ENCODE results near the gene MEF2A. TPM values are rescaled to one million over a fixed set of nuclear protein-coding genes. Genes with fewer than 3 reads are reported as not detected.

Gene MEF2A
- total and polyA plus RNA-seq, 10 of the 15 experiments (the other 5 are each of a cell fraction or from before 2014, with no cell fraction given): 7.2 to 46.7 (median 35.9) TPM

- BruUV-seq (replicated peaks): no TSS peak
- ChIA-PET SMC1A (ENCODE audit: uncharacterized antibody, unreplicated experiment) (interaction anchor here (1.0 to 2.1 kb wide), 4 partner anchors 34 to 480 kb away, joined by 3 to 5 read pairs (median 4); no protein-coding TSS in a partner anchor), POLR2A (no interaction called here), RAD21 (ENCODE audit: unreplicated experiment) (interaction anchor here (6.2 kb wide), 1 partner anchor 479 kb away, joined by 61 read pairs; no protein-coding TSS in a partner anchor), CTCF (interaction anchor here (0.5 to 6.0 kb wide), 5 partner anchors 12 to 480 kb away, joined by 3 to 105 read pairs (median 6); no protein-coding TSS in a partner anchor)
- Histone ChIP-seq H2AFZ (ENCODE audit: control insufficient read depth, low read depth, low read length) (no peak overlapping the region), H3K9ac (ENCODE audit: control insufficient read depth, insufficient read depth, low read length) (no peak overlapping the region), H3K9me3 (replicated peaks; ENCODE audit: control insufficient read depth, insufficient read depth, low read length) (no peaks in the 10 kb centered on the region), H3K79me2 (ENCODE audit: control insufficient read depth, insufficient read depth, low read length) (no peaks in the 10 kb centered on the region), H3K4me3 (no peak overlapping the region), H3K27ac (ENCODE audit: control insufficient read depth, insufficient read depth) (no peak overlapping the region), H3K27me3 (replicated peaks in 1 of 2; ENCODE audit: control insufficient read depth in 2 of 2, insufficient read depth in 2 of 2, low read length in 1 of 2) (no peaks in the 10 kb centered on the region), H4K20me1 (ENCODE audit: control insufficient read depth, insufficient read depth) (no peaks in the 10 kb centered on the region), H3K4me2 (ENCODE audit: control insufficient read depth, insufficient read depth) (no peak overlapping the region), H3K4me1 (ENCODE audit: control insufficient read depth, insufficient read depth, low read length) (peaks cover 5% of the 10 kb centered on the region), H3K36me3 (ENCODE audit: control insufficient read depth in 2 of 2, insufficient read depth in 2 of 2, low read length in 1 of 2) (no peaks in the 10 kb centered on the region)
- 47% methylated on average over 4 of the region's 4 CpGs for WGBS (ENCODE audit: insufficient coverage, insufficient replicate concordance, low lambda C conversion rate, missing lambda C conversion rate)
- TF ChIP-seq IKZF2 (IDR thresholded peaks at IDR 0.05) (no peak), HCFC1 (IDR thresholded peaks at IDR 0.05; ENCODE audit: low read length) (no peak), RCOR1 (conservative IDR thresholded peaks at IDR 0.05; ENCODE audit: low read depth, low read length) (no peak), SP1 (IDR thresholded peaks at IDR 0.05; ENCODE audit: low read depth, low read length) (no peak), GABPA (IDR thresholded peaks at IDR 0.05; ENCODE audit: low read depth) (no peak), MEF2A (IDR thresholded peaks at IDR 0.05; ENCODE audit: insufficient read depth, low read depth, low read length) (no peak), PAX8 (IDR thresholded peaks at IDR 0.05) (no peak), NR2C1 (IDR thresholded peaks at IDR 0.05) (no peak), FOXK2 (IDR thresholded peaks at IDR 0.05) (no peak), CBX3 (IDR thresholded peaks at IDR 0.05; ENCODE audit: borderline replicate concordance, low read depth) (no peak), POLR2A (IDR thresholded peaks at IDR 0.05; ENCODE audit: low read depth, low read length) (no peak), PML (IDR thresholded peaks at IDR 0.05; ENCODE audit: low read length) (no peak), BMI1 (IDR thresholded peaks at IDR 0.05; ENCODE audit: borderline replicate concordance) (no peak), ZNF384 (IDR thresholded peaks at IDR 0.05; ENCODE audit: borderline replicate concordance, low read depth, low read length) (no peak), TAF1 (IDR thresholded peaks at IDR 0.05; ENCODE audit: borderline replicate concordance, low read depth, low read length) (no peak), LARP7 (IDR thresholded peaks at IDR 0.05) (no peak)
- FAIRE-seq (no peak), DNase-seq (ENCODE audit: low read depth, low spot score) (no peak), ATAC-seq (no peak)
- in situ Hi-C loops (cut with MboI): no loop called here
- intact Hi-C loops (cut with micrococcal nuclease; ENCODE audit: unreplicated experiment): loop anchor here (10.0 kb wide), 1 partner anchor 648 kb away; the partner anchor contains the start of gene SYNM
Measured at GRCh38 chr15:99752556-99752955, 186.8 kb downstream of the MEF2A start.
